A549 (cell line): Measurements from ENCODE around the gene NIBAN1. TPM values are rescaled to one million over a fixed set of nuclear protein-coding genes. Genes with fewer than 3 reads are reported as not detected.

Experiments
- ATAC-seq, 2 experiments: fragments of 200-7000 bp in 1 of 2; fragments of >200 bp in 1 of 2; cut with Nextera tagmentation in 1 of 2; cut with Tn5 transposase in 1 of 2; 3 replicates each; pipeline versions ENCODE4 v1.8.0 to v1.9.1; 2018 to 2020; ENCODE audit warnings: mild to moderate bottlenecking in 1 of 2, moderate library complexity in 1 of 2
- CTCF ChIA-PET: fragments of 300-600 bp; sonication (Branson Sonifier 250); formaldehyde crosslinking; extraction: SDS; loops from one replicate; lab custom pipeline; 2021; ENCODE audit warnings: antibody characterized with exemption, inconsistent platforms; lab: Yijun Ruan, JAX
- POLR2A ChIA-PET: fragments of 350-600 bp; formaldehyde crosslinking; extraction: SDS; loops from one replicate; lab custom pipeline; 2021; ENCODE audit warnings: antibody characterized with exemption, inconsistent platforms; lab: Yijun Ruan, JAX
- DNase-seq, 2 experiments: peaks; one replicate each; pipeline versions ENCODE4 v3.0.0 to v3.0.0-alpha.2; 2011 to 2016; ENCODE audit warnings: low read depth in 1 of 2, low spot score in 1 of 2
- FAIRE-seq: peaks from 2 replicates; lab custom pipeline; 2011; peaks lifted over from hg19 to GRCh38; lab: Jason Lieb, UNC
- H3K27ac ChIP-seq, 2 experiments: fragments of >200 bp; sonication (Bioruptor Twin); formaldehyde crosslinking; 3 replicates each; pipeline ENCODE4 v1.5.1; 2016 to 2017
- H3K4me1 ChIP-seq: fragments of >200 bp; sonication (Bioruptor Twin); formaldehyde crosslinking; 3 replicates; pipeline ENCODE4 v1.6.1; 2016
- H3K4me2 ChIP-seq: fragments of >200 bp; sonication (Bioruptor Twin); formaldehyde crosslinking; 3 replicates; pipeline ENCODE4 v1.6.1; 2016
- H3K4me3 ChIP-seq: fragments of >200 bp; sonication (Bioruptor Twin); formaldehyde crosslinking; 3 replicates; pipeline ENCODE4 v1.5.1; 2016
- H3K9me3 ChIP-seq: fragments of >200 bp; sonication (Bioruptor Twin); formaldehyde crosslinking; 3 replicates; pipeline ENCODE4 v1.6.1; 2016
- ATOH8 ChIP-seq: fragments of 250-450 bp; sonication (Bioruptor Pico); IDR thresholded peaks from 2 replicates; pipeline ENCODE4 v1.5.0; 2020; ENCODE audit warnings: low read depth, mild to moderate bottlenecking, moderate library complexity
- BHLHE40 ChIP-seq: IDR thresholded peaks from 2 replicates; pipeline ENCODE4 v1.6.1; 2012; ENCODE audit warnings: low read depth, low read length, inconsistent platforms
- CEBPB ChIP-seq, 2 experiments: fragments of >200 bp in 1 of 2; sonication (Bioruptor Twin) in 1 of 2; formaldehyde crosslinking in 1 of 2; IDR thresholded peaks; 2 replicates each; pipeline ENCODE4 v1.6.1; 2012 to 2016
- CTCF ChIP-seq: fragments of >200 bp; sonication (Bioruptor Twin); formaldehyde crosslinking; IDR thresholded peaks from 3 replicates; pipeline ENCODE4 v1.5.1; 2016
- E2F6 ChIP-seq: IDR thresholded peaks from 2 replicates; pipeline ENCODE4 v1.6.1; 2012; ENCODE audit warnings: low read depth, borderline replicate concordance
- ESRRA ChIP-seq: fragments of 150-350 bp; IDR thresholded peaks from 2 replicates; pipeline ENCODE4 v1.6.1; 2014; ENCODE audit warnings: mild to moderate bottlenecking, low read length, borderline replicate concordance
- FOSL2 ChIP-seq, 2 experiments: fragments of 450-650 bp in 1 of 2; fragments of >200 bp in 1 of 2; sonication (Bioruptor Twin) in 1 of 2; formaldehyde crosslinking; IDR thresholded peaks; 2 replicates each; pipeline versions ENCODE4 v1.5.0 to v1.6.1; 2016 to 2020; ENCODE audit warnings: mild to moderate bottlenecking in 1 of 2, moderate library complexity in 1 of 2
- GATA3 ChIP-seq: IDR thresholded peaks from 2 replicates; pipeline ENCODE4 v1.6.1; 2012; ENCODE audit warnings: borderline replicate concordance
- KDM1A ChIP-seq: fragments of 200-600 bp; sonication (generic); IDR thresholded peaks from 2 replicates; pipeline ENCODE4 v1.6.1; 2016; ENCODE audit warnings: low read depth, mild to moderate bottlenecking
- MAFK ChIP-seq: fragments of 450-650 bp; IDR thresholded peaks from 2 replicates; pipeline ENCODE4 v1.6.1; 2014; ENCODE audit not compliant: partially characterized antibody
- MAZ ChIP-seq: fragments of 150-350 bp; IDR thresholded peaks from 2 replicates; pipeline ENCODE4 v1.6.1; 2014; ENCODE audit warnings: antibody characterized with exemption, low read depth, low read length, borderline replicate concordance
- MYC ChIP-seq: IDR thresholded peaks from 2 replicates; pipeline ENCODE4 v1.6.1; 2012; ENCODE audit warnings: mild to moderate bottlenecking, inconsistent platforms, low read length, improper control_type of control experiment, borderline replicate concordance
- PHF8 ChIP-seq: fragments of 200-600 bp; sonication (generic); IDR thresholded peaks from 2 replicates; pipeline ENCODE4 v1.6.1; 2016; ENCODE audit warnings: low read depth, mild to moderate bottlenecking, antibody characterized with exemption, moderate library complexity, borderline replicate concordance
- POLR2AphosphoS2 ChIP-seq: conservative IDR thresholded peaks from 2 replicates; pipeline ENCODE4 v1.6.1; 2012; ENCODE audit warnings: low read length, improper control_type of control experiment, inconsistent platforms
- RAD21 ChIP-seq, 2 experiments: fragments of >200 bp in 1 of 2; sonication (Bioruptor Twin) in 1 of 2; formaldehyde crosslinking in 1 of 2; IDR thresholded peaks in 1 of 2; conservative IDR thresholded peaks in 1 of 2; 2 replicates in 1 of 2; 3 replicates in 1 of 2; pipeline ENCODE4 v1.6.1; 2012 to 2018; ENCODE audit warnings: inconsistent platforms in 1 of 2
- REST ChIP-seq: fragments of 200-600 bp; sonication (generic); IDR thresholded peaks from 2 replicates; pipeline ENCODE4 v1.6.1; 2016; ENCODE audit warnings: antibody characterized with exemption, mild to moderate bottlenecking, moderate library complexity
- SMC3 ChIP-seq: fragments of >200 bp; sonication (Bioruptor Twin); formaldehyde crosslinking; IDR thresholded peaks from 3 replicates; pipeline ENCODE4 v1.6.1; 2018; ENCODE audit warnings: inconsistent platforms
- TFCP2L1 ChIP-seq: fragments of 250-450 bp; sonication (Bioruptor Pico); IDR thresholded peaks from 2 replicates; pipeline ENCODE4 v1.5.0; 2021; ENCODE audit warnings: mild to moderate bottlenecking
- TP53 ChIP-seq: fragments of 250-450 bp; sonication (Bioruptor Pico); IDR thresholded peaks from 2 replicates; pipeline ENCODE4 v1.5.0; 2021; ENCODE audit warnings: mild to moderate bottlenecking, moderate library complexity
- ZSCAN20 ChIP-seq: fragments of 250-450 bp; sonication (Bioruptor Pico); IDR thresholded peaks from 2 replicates; pipeline ENCODE4 v1.8.0; 2022; ENCODE audit warnings: mild to moderate bottlenecking, moderate library complexity
- WGBS: methylation state at CpG from one replicate; pipeline ENCODE4 v1.1.6; 2017; ENCODE audit errors: missing lambda C conversion rate; 5-methylcytosine and 5-hydroxymethylcytosine counted together
- polyA plus RNA-seq, 4 experiments: library from polyadenylated mRNA; depleted of rRNA in 3 of 4; stranded (reverse); fragments of >200 nt; fragmentation: RNase III in 1 of 4; extraction: RNeasy Plus Mini Kit Qiagen cat#74134 plus additional on column Dnase treatment in 1 of 4; gene quantifications; 2 replicates in 3 of 4; 3 replicates in 1 of 4; pipeline ENCODE4 v1.2.3, GENCODE V29; 2011 to 2017

NIBAN1 gene
- polyA plus RNA-seq, 2 of the 4 experiments (the other 2 are of a cell fraction): 0.35 to 12.7 TPM

GRCh38 chr1:184990204-184990603 is 15.9 kb upstream of the NIBAN1 start (continued):
- no peak for TF ChIP-seq E2F6
- TF ChIP-seq, all 56 proteins: peak for 0

GRCh38 chr1:184988506-184988905 is 14.2 kb upstream of the NIBAN1 start:
- FAIRE-seq (no peak), ATAC-seq (no peak), DNase-seq (no peak)
- POLR2A ChIA-PET: no interaction called here
- TF ChIP-seq ZSCAN20 (CRISPR knock-in tag) (no peak), REST (no peak), KDM1A (no peak), ATOH8 (CRISPR knock-in tag) (no peak), PHF8 (no peak)
- H3K4me1 ChIP-seq: no peaks in the 10 kb centered on the region
- H3K4me3 ChIP-seq: no peak overlapping the region
- no peak overlapping the region for H3K4me2 ChIP-seq
- CTCF ChIA-PET: interaction anchor here (1.0 to 1.2 kb wide), 2 partner anchors 181 to 183 kb away, joined by 4 to 6 read pairs; no protein-coding TSS in a partner anchor
- H3K9me3 ChIP-seq: no peaks in the 10 kb centered on the region
- H3K27ac ChIP-seq: no peak overlapping the region

GRCh38 chr1:184987696-184988095 is 13.4 kb upstream of the NIBAN1 start:
- no peak overlapping the region for H3K27ac ChIP-seq
- POLR2A ChIA-PET: no interaction called here
- TF ChIP-seq ESRRA (no peak), TP53 (no peak), TFCP2L1 (CRISPR knock-in tag) (no peak), MYC (no peak), MAFK (no peak), KDM1A (no peak), MAZ (no peak)
- 53% methylated on average over 1 of the region's 1 CpG for WGBS
- CTCF ChIA-PET: interaction anchor here (1.0 to 1.3 kb wide), 3 partner anchors 170 to 182 kb away, joined by 4 to 6 read pairs (median 5); partner anchors contain the start of gene SWT1
- no peak overlapping the region for H3K4me3 ChIP-seq
- ATAC-seq: no peak
- H3K4me1 ChIP-seq: no peaks in the 10 kb centered on the region
- no peak for DNase-seq
- H3K9me3 ChIP-seq: no peaks in the 10 kb centered on the region
- no peak overlapping the region for H3K4me2 ChIP-seq
- FAIRE-seq: no peak

GRCh38 chr1:184986250-184986649 is 11.9 kb upstream of the NIBAN1 start:
- no peak for FAIRE-seq
- peak in 1 of 2 experiments; percentile 43 for DNase-seq
- 13% methylated on average over 5 of the region's 5 CpGs for WGBS
- Histone ChIP-seq H3K4me1 (no peaks in the 10 kb centered on the region), H3K4me3 (no peak overlapping the region), H3K9me3 (no peaks in the 10 kb centered on the region), H3K4me2 (no peak overlapping the region), H3K27ac (no peak overlapping the region)
- no peak for TF ChIP-seq ZSCAN20 (CRISPR knock-in tag)
- peak; percentile 13; the same call in 1 of the 3 replicates for TF ChIP-seq CTCF
- TF ChIP-seq RAD21 (conservative IDR thresholded peaks at IDR 0.05 in 1 of 2, IDR thresholded peaks at IDR 0.05 in 1 of 2): peak; percentile 34 to 50; a peak in 3 of 5 replicates
- TF ChIP-seq POLR2AphosphoS2: no peak
- no peak for TF ChIP-seq FOSL2 (IDR thresholded peaks at IDR 0.05)
- TF ChIP-seq FOSL2 (CRISPR knock-in tag; IDR thresholded peaks at IDR 0.05): no peak
- no peak for TF ChIP-seq E2F6
- TF ChIP-seq CEBPB (IDR thresholded peaks at IDR 0.05): no peak
- no peak for TF ChIP-seq GATA3
- TF ChIP-seq SMC3: peak; percentile 33; the same call in 1 of the 3 replicates
- TF ChIP-seq BHLHE40: no peak
- CTCF ChIA-PET: interaction anchor here (0.7 to 17.1 kb wide), 7 partner anchors 11 to 695 kb away, joined by 3 to 222 read pairs (median 5); partner anchors contain the start of gene SWT1
- ATAC-seq: peak; percentile 49 to 65; a peak in 2 of 6 replicates
- POLR2A ChIA-PET: no interaction called here
